HepG2 (cell line): ENCODE data around the gene ZNF771. TPM values are rescaled to one million over a fixed set of nuclear protein-coding genes. Genes with fewer than 3 reads are reported as not detected.

Source experiments
- ATAC-seq: fragments of 200-7000 bp; cut with Tn5 transposase; 3 replicates; pipeline ENCODE4 v1.9.1; 2020; ENCODE audit warnings: mild to moderate bottlenecking, moderate library complexity
- BruUV-seq: library from RNA; stranded (reverse); fragments of 400-500 nt; replicated peaks from 2 replicates; lab custom pipeline; 2021; lab: Mats Ljungman, UMichigan
- CTCF ChIA-PET: fragments of 300-600 bp; formaldehyde crosslinking; extraction: SDS; loops from one replicate; lab custom pipeline; 2021; ENCODE audit warnings: low total read pairs, inconsistent platforms, low intra/inter-chr PET ratio; lab: Yijun Ruan, JAX
- POLR2A ChIA-PET: fragments of 350-600 bp; sonication (Branson Sonifier 250); formaldehyde crosslinking; loops from one replicate; lab custom pipeline; 2020; ENCODE audit warnings: antibody characterized with exemption, inconsistent platforms; lab: Yijun Ruan, JAX
- DNase-seq: peaks from one replicate; pipeline ENCODE4 v3.0.0-alpha.2; 2015; ENCODE audit warnings: low spot score
- FAIRE-seq: peaks from 3 replicates; lab custom pipeline; 2011; peaks lifted over from hg19 to GRCh38; lab: Jason Lieb, UNC
- H2AFZ ChIP-seq: one replicate; pipeline ENCODE4 v1.6.1; 2011; ENCODE audit warnings: low read length, inconsistent platforms
- H3K27ac ChIP-seq: fragments of 300-600 bp; 3 replicates; pipeline ENCODE4 v1.8.0; 2011; ENCODE audit warnings: mixed run types, mild to moderate bottlenecking, mixed read lengths, low read length, inconsistent platforms; ENCODE audit not compliant: insufficient read depth; ENCODE audit errors: extremely low read length
- H3K27me3 ChIP-seq, 2 experiments: fragments of 200-600 bp in 1 of 2; 2 replicates in 1 of 2; 3 replicates in 1 of 2; pipeline versions ENCODE4 v1.6.0 to v1.8.0; 2011; ENCODE audit warnings: low read length in 2 of 2, mild to moderate bottlenecking in 2 of 2, moderate library complexity in 2 of 2, inconsistent platforms in 1 of 2; ENCODE audit not compliant: insufficient read depth in 2 of 2, control insufficient read depth in 1 of 2
- H3K36me3 ChIP-seq, 2 experiments: fragments of 200-600 bp in 1 of 2; replicated peaks in 1 of 2; 2 replicates in 1 of 2; 3 replicates in 1 of 2; pipeline versions ENCODE4 v1.5.1 to v1.8.0; 2011; ENCODE audit warnings: low read length in 2 of 2, inconsistent platforms in 1 of 2; ENCODE audit not compliant: insufficient read depth in 2 of 2, control insufficient read depth in 1 of 2
- H3K4me1 ChIP-seq: 2 replicates; pipeline ENCODE4 v1.5.1; 2012; ENCODE audit warnings: low read length, inconsistent platforms; ENCODE audit not compliant: insufficient read depth
- H3K4me2 ChIP-seq: 2 replicates; pipeline ENCODE4 v1.6.0; 2011; ENCODE audit warnings: low read depth, low read length, inconsistent platforms
- H3K4me3 ChIP-seq, 3 experiments: fragments of 200-600 bp in 1 of 3; sonication (generic), shearing (Covaris generic) in 1 of 3; replicated peaks in 1 of 3; 2 replicates each; pipeline ENCODE4 v1.5.1; 2011 to 2016; ENCODE audit warnings: low read length in 3 of 3, inconsistent platforms in 2 of 3, low read depth in 2 of 3, mild to moderate bottlenecking in 2 of 3, control low read depth in 1 of 3, mixed read lengths in 1 of 3; ENCODE audit not compliant: insufficient read depth in 1 of 3
- H3K79me2 ChIP-seq: one replicate; pipeline ENCODE4 v1.6.1; 2011; ENCODE audit warnings: low read length, inconsistent platforms; ENCODE audit not compliant: insufficient read depth
- H3K9ac ChIP-seq: 2 replicates; pipeline ENCODE4 v1.6.0; 2011; ENCODE audit warnings: mild to moderate bottlenecking, low read depth, low read length, inconsistent platforms; ENCODE audit not compliant: insufficient read depth
- H3K9me3 ChIP-seq: 2 replicates; pipeline ENCODE4 v1.5.1; 2012; ENCODE audit warnings: mild to moderate bottlenecking, low read length
- H4K20me1 ChIP-seq: 2 replicates; pipeline ENCODE4 v1.6.0; 2011; ENCODE audit warnings: inconsistent platforms, mild to moderate bottlenecking, low read length, moderate library complexity; ENCODE audit not compliant: insufficient read depth
- BCL6 ChIP-seq: IDR thresholded peaks from 2 replicates; pipeline ENCODE4 v1.6.1; 2016; ENCODE audit warnings: missing genetic modification reagents, missing compliant biosample characterization
- DMTF1 ChIP-seq: sonication (generic); formaldehyde crosslinking; IDR thresholded peaks from 2 replicates; pipeline ENCODE4 v1.4.0; 2020; ENCODE audit warnings: mild to moderate bottlenecking, missing genetic modification reagents
- GATAD2A ChIP-seq: IDR thresholded peaks from 2 replicates; pipeline ENCODE4 v1.6.1; 2016
- MIXL1 ChIP-seq: IDR thresholded peaks from 2 replicates; pipeline ENCODE4 v1.6.1; 2016
- SMAD3 ChIP-seq: sonication (generic); formaldehyde crosslinking; IDR thresholded peaks from 2 replicates; pipeline ENCODE4 v1.4.0; 2020; ENCODE audit warnings: missing genetic modification reagents
- SOX5 ChIP-seq: IDR thresholded peaks from 2 replicates; pipeline ENCODE4 v1.6.1; 2016; ENCODE audit warnings: borderline replicate concordance
- ZBTB34 ChIP-seq: sonication (generic); formaldehyde crosslinking; IDR thresholded peaks from 2 replicates; pipeline ENCODE4 v1.8.0; 2022; ENCODE audit warnings: mild to moderate bottlenecking, missing genetic modification reagents
- ZKSCAN1 ChIP-seq: fragments of 150-350 bp; IDR thresholded peaks from 2 replicates; pipeline ENCODE4 v1.6.1; 2014; ENCODE audit warnings: low read length
- ZMAT5 ChIP-seq: sonication (generic); formaldehyde crosslinking; IDR thresholded peaks from 2 replicates; pipeline ENCODE4 v1.5.0; 2020; ENCODE audit warnings: mild to moderate bottlenecking, low read depth, missing genetic modification reagents, borderline replicate concordance
- ZNF207 ChIP-seq: fragments of 450-650 bp; IDR thresholded peaks from 2 replicates; pipeline ENCODE4 v1.6.1; 2016; ENCODE audit warnings: antibody characterized with exemption, borderline replicate concordance
- WGBS: methylation state at CpG from one replicate; pipeline ENCODE4 v1.1.6; 2017; ENCODE audit warnings: low lambda C conversion rate; 5-methylcytosine and 5-hydroxymethylcytosine counted together
- in situ Hi-C: cut with HindIII; loops from 2 replicates; pipeline ENCODE4 v1.10.0; 2017; ENCODE audit warnings: low pct_unique_long_range_greater_than_20kb; ENCODE audit not compliant: extremely low pct_ligation_motif_present
- intact Hi-C: fragments of 100-400 bp; cut with micrococcal nuclease; formaldehyde crosslinking; loops from one replicate; pipeline ENCODE4 v1.10.0; 2022; ENCODE audit not compliant: unreplicated experiment
- polyA plus RNA-seq, 8 experiments: library from polyadenylated mRNA; depleted of rRNA in 3 of 8; stranded (reverse) in 7 of 8; unstranded in 1 of 8; fragments of >200 nt; fragmentation: Illumina TruSeq in 4 of 8; extraction: Trizol in 4 of 8; gene quantifications; 2 replicates each; pipeline versions ENCODE4 v1.2.1 to v1.2.3, GENCODE V29; 2011 to 2016; ENCODE audit warnings: low read depth in 4 of 8, missing spikeins in 1 of 8, mixed read lengths in 1 of 8; ENCODE audit not compliant: insufficient read depth in 1 of 8
- total RNA-seq, 5 experiments: library from RNA; depleted of rRNA; stranded (reverse); fragments of >200 nt; fragmentation: Illumina TruSeq; extraction: Trizol; gene quantifications; 2 replicates each; pipeline ENCODE4 v1.2.3, GENCODE V29; 2016; ENCODE audit warnings: low read depth in 1 of 5

Gene ZNF771
- total and polyA plus RNA-seq, 2 of the 13 experiments (the other 11 are each of a cell fraction or from before 2014, with no cell fraction given) = 5.0 to 11.8 TPM

- TF ChIP-seq ZMAT5 (CRISPR knock-in tag) = no peak
Measured at GRCh38 chr16:30421010-30421409, 13.6 kb downstream of the ZNF771 start (continued).

GRCh38 chr16:30428055-30428454 lies 20.6 kb downstream of the ZNF771 start:
- Histone ChIP-seq H3K27me3 (no peaks in the 10 kb centered on the region), H3K9me3 (no peaks in the 10 kb centered on the region), H3K27ac (no peak overlapping the region), H2AFZ (no peak overlapping the region), H3K9ac (peak overlapping the region; percentile 12; the same call in 1 of the 2 replicates), H3K4me2 (0 out of 2 replicates have a peak overlapping the region, but pooled peaks have one; percentile 10), H3K4me1 (peaks cover 42% of the 10 kb centered on the region), H3K36me3 (peaks cover 24 to 35% of the 10 kb centered on the region in 2 experiments), H3K79me2 (peaks cover 26% of the 10 kb centered on the region), H3K4me3 (no peak overlapping the region), H4K20me1 (no peaks in the 10 kb centered on the region)
- ChIA-PET POLR2A (no interaction called here), CTCF (no interaction called here)
- no TSS peak for BruUV-seq
- intact Hi-C loops = no loop called here
- TF ChIP-seq BCL6 (CRISPR knock-in tag) (no peak), ZKSCAN1 (peak; percentile 60; the same call in 1 of the 2 replicates)
- DNase-seq (no peak), FAIRE-seq (no peak), ATAC-seq (no peak)
- 98% methylated on average over 4 of the region's 4 CpGs for WGBS
- in situ Hi-C loops = no loop called here

- H3K79me2 ChIP-seq = peaks cover 26% of the 10 kb centered on the region
- H3K9ac ChIP-seq = peak overlapping the region; percentile 73
- intact Hi-C loops = no loop called here
- FAIRE-seq (no peak), ATAC-seq (peak; percentile 30), DNase-seq (no peak)
- POLR2A ChIA-PET = interaction anchor here (0.5 to 2.3 kb wide), 41 partner anchors 8 to 289 kb away, joined by 3 to 50 read pairs (median 7); partner anchors contain the start of genes CD2BP2, FBRS, TBC1D10B and ZNF48
- in situ Hi-C loops = no loop called here
- H2AFZ ChIP-seq = no peak overlapping the region
- peaks cover 15 to 23% of the 10 kb centered on the region in 2 experiments; a peak in 4 of 5 replicates for H3K36me3 ChIP-seq
- peak overlapping the region; percentile 89 for H3K4me2 ChIP-seq
- peaks cover 51% of the 10 kb centered on the region for H3K4me1 ChIP-seq
- CTCF ChIA-PET = interaction anchor here (1.3 to 1.9 kb wide), 5 partner anchors 16 to 186 kb away, joined by 3 to 13 read pairs (median 4); partner anchors contain the start of genes SEPHS2 and ZNF48
- H3K27ac ChIP-seq = peak overlapping the region; percentile 6
- no peaks in the 10 kb centered on the region for H4K20me1 ChIP-seq
- BruUV-seq = TSS peak; percentile 74
- no peaks in the 10 kb centered on the region for H3K9me3 ChIP-seq
- no peaks in the 10 kb centered on the region for H3K27me3 ChIP-seq
- 11% methylated on average over 11 of the region's 11 CpGs for WGBS
- H3K4me3 ChIP-seq = peak overlapping the region; percentile 62 to 84 (median 78)
- TF ChIP-seq ZNF207 = no peak
- TF ChIP-seq GATAD2A (CRISPR knock-in tag) = no peak
- no peak for TF ChIP-seq ZBTB34 (CRISPR knock-in tag)
- TF ChIP-seq MIXL1 (CRISPR knock-in tag) = no peak
- 0 out of 2 replicates have a peak, but pooled peaks have one; percentile 43 for TF ChIP-seq DMTF1 (CRISPR knock-in tag)
- TF ChIP-seq SOX5 = no peak
- TF ChIP-seq ZMAT5 (CRISPR knock-in tag) = no peak
- TF ChIP-seq SMAD3 (CRISPR knock-in tag) = no peak
Measured at GRCh38 chr16:30429418-30429677, 21.9 kb downstream of the ZNF771 start.
